Ectodermal cell (in vitro differentiated cells): ENCODE results near the gene SAP25.
"Not testable (repeated sequence)": the region's sequence is repeated elsewhere in the genome, so short reads cannot be mapped to it uniquely, and the experiment has no call there.

Experiments used
- H3K27ac ChIP-seq: 2 replicates; pipeline ENCODE4 v1.7.0; 2013; ENCODE audit warnings: mild to moderate bottlenecking, low read depth, low read length; ENCODE audit not compliant: insufficient read depth, poor library complexity, severe bottlenecking
- H3K27me3 ChIP-seq: 2 replicates; pipeline ENCODE4 v1.7.0; 2013; ENCODE audit warnings: mild to moderate bottlenecking, low read length; ENCODE audit not compliant: insufficient read depth, control insufficient read depth, poor library complexity, severe bottlenecking
- H3K36me3 ChIP-seq: one replicate; pipeline ENCODE4 v1.7.0; 2013; ENCODE audit warnings: low read length; ENCODE audit not compliant: control insufficient read depth, insufficient read depth
- H3K4me1 ChIP-seq: one replicate; pipeline ENCODE4 v1.7.0; 2013; ENCODE audit warnings: low read length; ENCODE audit not compliant: control insufficient read depth, insufficient read depth
- H3K4me3 ChIP-seq: 2 replicates; pipeline ENCODE4 v1.7.0; 2013; ENCODE audit warnings: low read depth, low read length, control low read depth; ENCODE audit not compliant: insufficient read depth
- H3K9me3 ChIP-seq: 2 replicates; pipeline ENCODE4 v1.7.0; 2013; ENCODE audit warnings: mild to moderate bottlenecking, low read length, moderate library complexity; ENCODE audit not compliant: control insufficient read depth
- WGBS, 2 experiments: methylation state at CpG; one replicate each; pipeline ENCODE4 v1.1.7; 2013; ENCODE audit warnings: missing lambda C conversion rate in 2 of 2; 5-methylcytosine and 5-hydroxymethylcytosine counted together

Gene SAP25

DNA sequence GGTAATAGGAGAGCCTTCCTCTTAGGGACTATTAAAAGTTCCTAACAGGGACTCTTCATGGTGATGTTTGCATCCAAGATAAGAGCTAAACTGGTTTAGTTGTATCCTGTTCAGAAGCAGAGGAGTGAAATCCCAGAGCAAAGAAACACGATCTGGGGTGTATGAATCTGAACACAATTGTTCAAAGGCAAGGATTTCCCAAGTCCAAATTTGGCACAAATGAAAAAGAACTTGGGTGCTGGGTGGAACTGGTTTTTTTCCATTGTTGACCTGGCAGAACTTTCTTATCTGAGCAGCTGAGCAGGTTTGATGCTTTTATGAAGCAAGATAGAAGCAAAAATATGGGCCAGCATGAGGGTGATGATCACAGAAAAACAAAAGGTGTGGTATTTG, 28.7 kb downstream of the SAP25 start:
- Histone ChIP-seq H3K27ac (no peak overlapping the region), H3K9me3 (no peaks in the 10 kb centered on the region), H3K4me3 (no peak overlapping the region), H3K36me3 (no peaks in the 10 kb centered on the region), H3K27me3 (peaks cover 6% of the 10 kb centered on the region), H3K4me1 (peaks cover 8% of the 10 kb centered on the region)
- 88 to 89% methylated on average over 1 of the region's 1 CpG for WGBS, 2 experiments

DNA sequence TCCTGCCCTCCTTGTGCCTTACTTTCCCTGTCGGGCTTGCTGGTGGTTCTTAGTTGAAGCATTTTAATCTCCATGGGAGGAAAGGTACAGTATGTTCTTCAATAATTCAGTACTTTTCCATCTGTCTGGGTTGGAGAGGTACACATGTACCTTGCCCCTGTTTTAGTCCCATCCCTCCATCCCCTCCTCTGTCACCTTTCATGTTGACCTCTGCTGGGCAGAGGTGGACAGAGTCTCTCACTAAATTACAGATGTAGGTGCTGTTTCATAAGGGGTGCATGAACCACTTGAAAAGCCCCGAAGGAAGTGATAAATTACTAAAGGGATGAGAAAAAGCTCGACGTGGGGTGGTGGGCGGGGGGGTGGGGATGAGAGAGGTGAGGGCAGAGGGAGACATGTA, 29.3 kb downstream of the SAP25 start:
- Histone ChIP-seq H3K36me3 (no peaks in the 10 kb centered on the region), H3K4me3 (no peak overlapping the region), H3K27me3 (peaks cover 11% of the 10 kb centered on the region), H3K9me3 (no peaks in the 10 kb centered on the region), H3K4me1 (peaks cover 8% of the 10 kb centered on the region), H3K27ac (no peak overlapping the region)
- WGBS, 2 experiments: 76% methylated on average over 5 of the region's 5 CpGs

DNA sequence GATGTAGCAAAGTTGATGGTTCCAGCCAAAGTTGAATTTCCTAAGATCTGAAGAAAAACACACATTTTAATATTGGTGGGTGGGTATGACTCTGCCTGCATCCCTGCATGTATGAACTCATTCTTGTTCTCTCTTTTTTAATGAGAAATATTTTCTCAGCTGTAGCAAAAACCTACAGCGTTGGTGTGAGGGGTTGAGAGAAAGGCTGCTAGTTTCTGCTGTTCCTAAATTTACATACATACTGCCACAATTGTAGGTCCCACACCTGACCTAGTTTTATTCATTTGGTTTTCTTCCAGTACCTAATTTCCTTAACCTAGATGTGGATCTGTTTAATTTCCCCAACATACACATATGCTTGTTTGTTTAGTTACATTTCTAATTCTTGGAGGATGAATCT, 30.1 kb downstream of the SAP25 start:
- H3K27me3 ChIP-seq: peaks cover 11% of the 10 kb centered on the region
- H3K9me3 ChIP-seq: no peaks in the 10 kb centered on the region
- no peak overlapping the region for H3K27ac ChIP-seq
- H3K4me1 ChIP-seq: peaks cover 8% of the 10 kb centered on the region
- no peaks in the 10 kb centered on the region for H3K36me3 ChIP-seq
- no peak overlapping the region for H3K4me3 ChIP-seq
- WGBS, 2 experiments: 89% methylated on average over 1 of the region's 1 CpG; no CpG with 5 or more reads in 1 of the 2 experiments

DNA sequence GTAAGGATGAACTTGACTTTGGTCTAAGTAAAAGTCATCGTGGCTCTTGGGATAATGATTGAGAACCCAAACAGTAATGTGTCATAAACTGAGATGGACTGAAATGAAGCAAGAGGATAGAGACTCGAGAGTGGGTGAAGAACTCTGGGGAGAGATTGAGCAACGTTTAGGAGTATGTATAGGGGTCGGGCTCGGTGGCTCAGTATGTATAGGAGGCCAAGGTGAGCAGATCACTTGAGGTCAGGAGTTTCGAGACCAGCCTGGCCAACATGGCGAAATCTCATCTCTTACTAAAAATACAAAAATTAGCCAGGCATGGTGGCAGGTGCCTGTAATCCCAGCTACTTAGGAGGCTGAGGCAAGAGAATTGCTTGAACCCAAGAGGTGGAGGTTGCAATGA, 32.4 kb downstream of the SAP25 start:
- not testable (repeated sequence) for H3K36me3 ChIP-seq, H3K4me1 ChIP-seq, H3K9me3 ChIP-seq, H3K27ac ChIP-seq, H3K4me3 ChIP-seq
- H3K27me3 ChIP-seq: peaks cover 11% of the 10 kb centered on the region
- WGBS, 2 experiments: 92 to 95% methylated on average over 7 of the region's 7 CpGs

DNA sequence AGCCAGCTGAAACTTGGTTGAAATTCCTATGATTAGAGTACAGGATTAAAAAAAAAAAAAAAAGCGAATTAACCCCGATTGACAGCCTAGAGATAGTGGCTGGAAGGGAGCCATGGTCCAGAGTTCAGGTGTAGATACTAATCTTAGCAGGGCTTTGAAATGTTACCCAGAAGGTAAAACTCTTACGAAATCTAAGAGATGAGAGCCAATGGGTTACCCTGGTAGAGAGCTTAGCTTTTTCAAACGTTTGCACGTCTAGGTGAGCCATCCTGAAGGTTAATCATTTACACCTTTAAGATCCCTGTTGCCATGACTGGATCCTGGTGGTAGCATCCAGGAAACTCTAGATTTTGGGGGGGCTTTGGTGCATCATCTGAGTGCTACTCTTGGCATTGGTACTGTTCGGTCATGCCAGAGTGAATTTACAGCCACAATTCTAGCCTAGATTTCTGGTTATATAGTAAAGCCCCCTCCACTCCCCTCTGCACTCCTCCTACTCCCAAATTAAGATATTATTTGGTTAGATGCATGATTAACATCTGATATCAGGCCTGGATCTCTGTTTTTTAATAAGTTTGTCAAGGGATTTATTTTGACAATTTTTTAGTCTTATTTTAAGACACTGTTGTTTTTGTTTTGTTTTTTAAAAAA, 33.5 kb downstream of the SAP25 start:
- Histone ChIP-seq H3K27me3 (peaks cover 11% of the 10 kb centered on the region), H3K4me1 (no peaks in the 10 kb centered on the region), H3K36me3 (no peaks in the 10 kb centered on the region), H3K9me3 (no peaks in the 10 kb centered on the region), H3K27ac (no peak overlapping the region), H3K4me3 (peak overlapping the region; percentile 72)
- 54 to 60% methylated on average over 6 of the region's 6 CpGs for WGBS, 2 experiments

DNA sequence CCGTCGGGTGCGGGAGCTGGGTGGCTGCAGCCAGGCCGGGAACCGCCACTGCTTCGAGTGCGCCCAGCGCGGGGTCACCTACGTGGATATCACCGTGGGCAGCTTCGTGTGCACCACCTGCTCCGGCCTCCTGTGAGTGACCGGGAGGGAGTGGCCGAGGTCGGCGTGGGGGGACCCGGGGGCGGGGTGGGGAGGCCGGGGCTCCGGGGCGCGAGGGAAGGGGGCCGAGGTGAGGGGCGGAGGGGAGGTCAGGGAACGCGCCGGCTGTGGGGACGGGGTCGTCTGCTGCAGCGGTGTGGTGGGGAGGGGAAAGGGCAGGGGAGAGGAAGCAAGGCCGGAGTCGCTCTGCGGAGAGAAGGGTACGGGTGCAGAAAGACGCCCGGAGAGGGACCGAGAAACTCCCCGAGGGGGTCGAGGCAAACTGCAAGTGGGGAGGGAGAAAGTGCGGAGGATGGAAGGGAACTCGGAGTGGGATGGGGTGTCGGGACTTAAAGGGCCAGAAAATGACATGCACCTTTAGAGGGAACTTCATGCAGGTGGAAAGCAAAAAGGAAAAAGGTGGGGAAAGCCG, 34.2 kb downstream of the SAP25 start:
- WGBS, 2 experiments: 1% methylated on average over 44 of the region's 44 CpGs

DNA sequence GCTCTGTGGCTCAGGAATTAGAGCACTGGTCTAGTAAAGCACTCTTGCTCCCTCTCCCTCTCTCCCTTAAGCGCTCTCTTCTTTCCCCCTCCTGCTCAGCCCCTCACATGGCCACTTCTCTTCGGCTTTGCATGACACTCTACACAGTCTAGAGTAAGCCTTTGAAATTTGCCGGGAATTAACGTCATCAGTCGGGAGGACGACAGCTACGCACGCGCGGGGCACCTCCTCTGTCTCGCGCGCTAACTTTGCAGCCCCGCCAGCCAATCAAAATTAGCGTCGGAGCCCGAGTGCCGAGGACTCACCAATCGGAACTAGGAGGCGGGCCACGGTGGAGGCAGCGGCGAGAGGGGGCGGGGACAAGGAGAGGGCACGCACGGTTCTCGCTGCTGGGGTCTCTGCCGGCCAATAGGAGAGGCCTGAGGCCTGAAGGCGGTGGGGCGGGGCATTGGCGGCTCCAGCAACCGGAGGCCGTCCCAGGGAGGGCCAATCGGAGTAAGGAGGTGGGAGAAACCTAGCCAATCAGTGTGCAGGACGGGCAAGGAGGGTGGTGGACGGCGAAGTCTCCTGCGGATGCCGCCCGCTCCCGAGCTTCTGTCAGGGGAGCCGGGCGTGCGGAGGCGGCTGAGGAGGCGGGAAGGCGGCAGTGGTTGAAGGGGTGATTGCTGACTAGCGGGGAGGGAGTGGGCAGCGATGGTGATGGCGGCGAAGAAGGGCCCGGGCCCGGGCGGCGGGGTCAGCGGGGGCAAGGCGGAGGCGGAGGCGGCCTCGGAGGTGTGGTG, 34.9 kb downstream of the SAP25 start, which contains the start of gene AGFG2:
Gene AGFG2 (plus strand): TSS at position 550 of the 782 bp plus-strand sequence. CDS start 144 bp downstream, at position 694.
- H3K4me3 ChIP-seq: peak within 1 kb of the TSS; percentile 72
- peaks cover 11% of the 10 kb centered on the region for H3K27me3 ChIP-seq
- H3K36me3 ChIP-seq: no peaks in the 10 kb centered on the region
- peak within 1 kb of the TSS; percentile 36 for H3K27ac ChIP-seq
- no peaks in the 10 kb centered on the region for H3K4me1 ChIP-seq
- H3K9me3 ChIP-seq: no peaks in the 10 kb centered on the region
- 0 to 1% methylated on average over 60 of the region's 60 CpGs for WGBS, 2 experiments

More for the DNA sequence above, 34.2 kb downstream of the SAP25 start:
- Histone ChIP-seq H3K4me1 (no peaks in the 10 kb centered on the region), H3K27me3 (peaks cover 11% of the 10 kb centered on the region), H3K9me3 (no peaks in the 10 kb centered on the region), H3K27ac (no peak overlapping the region), H3K4me3 (peak overlapping the region; percentile 72), H3K36me3 (no peaks in the 10 kb centered on the region)

DNA sequence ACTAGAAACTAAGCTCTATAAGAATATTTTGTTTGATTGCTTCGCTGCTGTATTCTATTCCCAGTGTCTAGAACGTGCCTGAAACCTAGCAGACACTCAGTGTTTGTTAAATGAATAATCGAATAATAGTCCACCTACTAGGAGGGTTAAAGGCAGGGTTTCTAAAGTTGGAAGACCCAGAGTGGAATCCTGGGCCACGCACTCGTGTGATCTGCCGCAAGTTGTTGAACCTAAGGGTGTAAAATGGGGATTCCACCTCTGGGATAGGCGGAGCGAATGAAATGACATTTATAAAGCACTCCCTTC, 35.4 kb downstream of the SAP25 start:
- no peaks in the 10 kb centered on the region for H3K36me3 ChIP-seq
- peak overlapping the region; percentile 42 for H3K4me3 ChIP-seq
- 19 to 21% methylated on average over 8 of the region's 8 CpGs for WGBS, 2 experiments
- H3K9me3 ChIP-seq: no peaks in the 10 kb centered on the region
- no peaks in the 10 kb centered on the region for H3K4me1 ChIP-seq
- peaks cover 11% of the 10 kb centered on the region for H3K27me3 ChIP-seq
- peak overlapping the region; percentile 36 for H3K27ac ChIP-seq

DNA sequence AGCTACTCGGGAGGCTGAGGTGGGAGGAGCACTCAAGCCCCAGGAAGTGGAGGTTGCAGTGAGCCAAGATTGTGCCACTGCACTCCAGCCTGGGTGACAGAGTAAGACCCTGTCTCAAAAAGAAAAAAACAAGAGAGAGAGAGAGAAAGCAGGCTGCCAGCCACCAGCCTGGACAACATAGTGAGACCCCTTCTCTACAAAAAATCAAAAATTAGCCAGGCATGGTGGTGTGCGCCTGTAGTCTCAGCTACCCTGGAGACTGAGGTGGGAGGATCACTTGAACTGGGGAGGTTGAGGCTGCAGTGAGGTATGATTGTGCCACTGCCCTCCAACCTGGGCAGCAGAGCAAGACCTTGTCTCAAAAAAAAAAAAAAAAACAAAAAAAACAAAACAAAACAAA, 37.0 kb downstream of the SAP25 start:
- not testable (repeated sequence) for H3K4me1 ChIP-seq, H3K4me3 ChIP-seq, H3K36me3 ChIP-seq, H3K9me3 ChIP-seq, H3K27ac ChIP-seq
- 90 to 91% methylated on average over 2 of the region's 2 CpGs for WGBS, 2 experiments
- H3K27me3 ChIP-seq: peaks cover 11% of the 10 kb centered on the region

DNA sequence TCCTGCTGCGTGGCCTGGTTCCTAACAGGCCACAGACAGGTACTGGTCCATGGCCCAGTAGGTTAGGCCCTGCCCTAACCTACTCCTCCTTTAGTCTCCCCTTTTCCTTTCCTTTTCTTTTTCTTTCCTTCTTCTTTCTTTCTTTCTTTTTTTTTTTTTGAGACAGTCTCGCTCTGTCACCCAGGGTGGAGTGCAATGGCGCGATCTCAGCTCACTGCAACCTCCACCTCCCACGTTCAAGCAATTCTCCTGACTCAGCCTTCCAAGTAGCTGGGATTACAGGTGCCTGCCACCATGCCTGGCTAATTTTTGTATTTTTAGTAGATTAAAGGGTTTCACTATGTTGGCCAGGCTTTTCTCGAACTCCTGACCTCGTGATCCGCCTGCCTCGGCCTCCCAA, 37.7 kb downstream of the SAP25 start:
- H3K4me1 ChIP-seq, H3K9me3 ChIP-seq, H3K27ac ChIP-seq, H3K36me3 ChIP-seq, H3K4me3 ChIP-seq: not testable (repeated sequence)
- 96 to 97% methylated on average over 9 of the region's 9 CpGs for WGBS, 2 experiments
- H3K27me3 ChIP-seq: peaks cover 11% of the 10 kb centered on the region
